CD4-positive, alpha-beta T cell treated with Interleukin-10 for 1 hour (primary cell): ENCODE results near the gene CALML4.
"Not testable (repeated sequence)": the region's sequence is repeated elsewhere in the genome, so short reads cannot be mapped to it uniquely, and the experiment has no call there.

Experiments
- DNase-seq: peaks from one replicate; pipeline ENCODE4 v3.0.0-alpha.2; 2020

CALML4 gene, protein sequence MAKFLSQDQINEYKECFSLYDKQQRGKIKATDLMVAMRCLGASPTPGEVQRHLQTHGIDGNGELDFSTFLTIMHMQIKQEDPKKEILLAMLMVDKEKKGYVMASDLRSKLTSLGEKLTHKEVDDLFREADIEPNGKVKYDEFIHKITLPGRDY

DNA sequence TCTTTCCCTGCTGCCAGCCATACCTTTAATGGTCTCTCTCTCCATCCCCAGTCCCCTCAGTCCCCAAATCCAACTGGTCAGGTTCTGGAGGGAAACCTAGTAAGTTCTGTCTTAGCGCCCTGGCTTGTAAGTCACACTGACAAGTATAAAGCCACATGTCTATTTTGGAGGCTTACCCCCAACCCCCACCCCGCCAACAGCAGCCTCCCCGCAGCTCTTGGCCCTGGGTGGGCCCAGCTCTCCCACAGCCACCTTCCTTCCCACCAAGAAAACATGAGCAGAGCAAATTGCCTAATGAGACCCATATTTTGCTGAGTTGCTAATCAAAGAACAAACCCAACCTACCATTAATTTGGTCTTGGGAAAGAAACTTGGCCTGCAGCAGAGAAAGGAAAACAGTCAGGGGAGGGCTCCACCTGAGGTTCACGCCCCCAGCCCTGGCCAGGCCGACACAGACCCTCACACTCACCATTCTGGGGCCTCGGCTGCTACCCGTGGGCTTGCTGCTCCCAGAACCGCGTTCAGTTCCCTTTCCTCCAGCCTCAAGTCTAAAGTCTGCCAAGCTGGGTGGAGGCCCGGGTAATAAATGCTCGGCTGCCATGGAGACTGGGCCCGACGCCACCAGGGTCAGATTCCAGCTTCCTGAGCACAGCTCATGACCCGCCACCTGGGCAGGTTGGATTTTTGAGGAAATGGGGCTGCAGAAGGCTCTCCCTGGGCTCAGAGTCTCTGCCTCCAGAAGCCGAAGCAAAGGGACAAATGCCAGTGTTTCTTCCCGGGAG lies at the start of gene CALML4:
TSS of gene CALML4 (minus strand) at position 557 of the 782 bp plus-strand sequence. CDS start at position 472, 85 bp downstream.
- no peak for DNase-seq

DNA sequence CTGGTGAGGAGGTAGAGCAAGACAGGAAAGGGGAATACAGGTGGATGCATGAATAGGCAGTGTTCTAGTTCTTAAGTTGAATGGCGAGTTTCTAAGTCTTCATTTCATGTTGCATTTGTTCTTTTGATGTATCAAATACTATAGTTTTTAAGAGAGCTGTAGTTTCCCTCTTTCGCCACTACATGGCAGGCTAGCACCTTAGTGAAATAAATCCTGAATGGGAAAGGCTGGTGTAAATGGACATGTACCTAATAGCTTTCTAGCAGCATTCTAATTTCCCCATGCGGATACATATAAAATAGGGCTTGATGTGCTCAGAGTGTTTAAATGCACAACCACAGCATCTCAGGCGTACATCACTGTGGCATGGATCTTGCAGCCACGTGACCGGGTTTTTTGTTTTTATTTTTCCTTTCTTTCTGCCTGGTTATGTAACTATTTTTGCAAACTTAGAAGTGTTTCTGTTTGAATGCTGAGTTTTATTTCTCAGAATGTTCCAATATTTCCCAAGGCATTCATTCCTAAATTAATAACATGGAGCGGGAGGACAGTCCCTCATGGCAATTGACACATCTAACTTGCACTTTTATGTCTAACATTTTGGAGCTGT lies 47.9 kb upstream of the CALML4 start:
- DNase-seq, result peak; percentile 72

DNA sequence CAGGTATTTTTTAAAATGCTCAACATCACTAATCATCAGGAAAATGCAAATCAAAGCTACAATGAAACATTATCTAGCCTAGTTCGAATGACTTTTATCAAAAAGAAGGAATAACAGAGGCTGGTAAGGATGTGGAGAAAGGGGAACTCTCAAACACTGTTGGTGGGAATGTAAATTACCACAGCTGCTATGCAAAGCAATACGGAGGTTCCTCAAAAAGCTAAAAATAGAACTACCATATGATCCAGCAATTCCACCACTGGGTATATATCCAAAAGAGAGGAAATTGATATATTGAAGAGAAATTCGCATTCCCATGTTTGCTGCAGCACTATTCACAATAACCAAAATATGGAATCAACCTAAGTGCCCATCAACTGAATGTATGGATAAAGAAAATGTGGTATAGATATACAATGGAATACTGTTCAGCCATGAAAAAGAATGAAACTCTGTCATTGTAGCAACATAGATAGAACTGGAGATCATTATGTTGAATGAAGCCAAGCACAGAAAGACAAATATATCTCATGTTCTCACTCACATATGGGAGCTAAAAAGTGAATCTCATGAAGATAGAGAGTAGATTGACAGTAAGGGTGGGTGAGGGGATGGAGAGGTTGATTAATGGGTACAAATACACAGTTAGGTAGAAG lies 44.1 kb upstream of the CALML4 start:
- no peak for DNase-seq

DNA sequence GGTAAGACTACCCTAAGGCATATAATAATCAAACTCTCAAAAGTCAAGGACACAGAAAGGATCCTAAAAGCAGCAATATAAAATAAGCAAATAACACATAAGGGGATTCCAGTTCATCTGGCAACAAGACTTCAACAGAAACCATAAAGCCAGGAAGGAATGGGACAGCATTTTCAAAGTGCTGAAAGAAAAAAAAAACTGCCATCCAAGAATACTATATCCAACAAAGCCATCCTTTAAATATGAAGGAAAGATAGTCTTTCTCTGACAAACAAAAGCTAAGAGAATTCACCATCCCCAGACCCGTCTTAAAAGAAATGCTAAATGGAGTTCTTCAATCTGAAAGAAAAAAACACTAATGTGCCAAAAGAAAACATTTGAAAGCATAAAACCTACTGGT lies 39.1 kb upstream of the CALML4 start:
- no peak for DNase-seq

DNA sequence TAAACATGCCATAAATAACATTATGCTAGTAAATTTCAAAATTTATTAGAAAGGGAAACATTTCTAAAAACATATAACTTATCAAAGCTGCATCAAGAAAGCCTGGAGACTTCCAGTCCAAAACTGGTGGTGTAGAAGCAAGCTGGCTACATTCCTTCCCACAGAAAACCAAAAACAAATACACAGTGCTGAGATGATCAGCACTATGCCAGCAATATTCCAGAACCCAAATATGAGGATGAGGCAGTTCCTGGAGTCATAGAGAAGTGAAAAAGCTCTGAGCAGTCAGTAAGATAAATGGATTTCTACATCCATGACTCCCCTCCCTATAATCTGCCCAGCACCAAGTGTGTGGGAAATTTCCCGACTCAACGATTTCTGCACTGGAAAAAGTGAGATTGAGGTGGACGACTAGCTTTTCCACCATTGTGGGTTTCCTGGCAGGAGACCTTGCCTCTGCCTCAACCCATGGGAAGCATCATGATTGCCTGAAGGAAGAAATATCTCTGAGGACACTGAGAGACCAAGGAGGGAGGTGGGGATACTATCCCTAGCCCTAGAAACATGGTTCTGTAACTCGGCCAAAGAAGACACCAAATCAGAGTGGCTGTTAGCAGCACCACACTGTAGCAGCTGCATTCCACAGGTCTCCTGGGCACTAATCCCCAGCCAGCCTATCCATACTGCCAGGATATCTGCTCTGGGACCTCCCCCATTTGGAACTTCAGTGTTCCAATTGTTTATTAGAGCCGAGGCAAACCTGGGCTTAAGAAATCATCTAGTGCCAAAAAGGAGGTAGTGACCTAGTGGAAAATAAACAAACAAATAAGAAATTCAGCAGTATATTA lies 36.2 kb upstream of the CALML4 start:
- no peak for DNase-seq

DNA sequence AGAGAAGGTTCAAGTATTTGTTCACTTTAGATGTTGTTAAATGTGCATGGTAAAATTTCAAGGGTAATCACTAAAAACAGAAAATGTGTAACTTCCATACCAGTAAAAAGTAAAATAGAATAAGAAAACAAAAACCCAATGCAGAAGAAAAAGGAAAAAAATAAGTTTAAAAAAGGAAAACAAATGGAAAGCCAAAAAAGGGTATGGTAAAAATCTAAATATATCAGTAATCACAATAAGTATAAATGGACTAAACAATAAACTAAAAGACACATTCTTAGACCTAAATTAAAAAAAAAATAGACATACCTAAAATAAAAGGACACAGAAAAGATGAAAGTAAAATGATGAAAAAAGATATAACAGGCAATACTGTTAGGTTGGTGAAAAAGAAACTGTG lies 33.9 kb upstream of the CALML4 start:
- DNase-seq, result no peak

DNA sequence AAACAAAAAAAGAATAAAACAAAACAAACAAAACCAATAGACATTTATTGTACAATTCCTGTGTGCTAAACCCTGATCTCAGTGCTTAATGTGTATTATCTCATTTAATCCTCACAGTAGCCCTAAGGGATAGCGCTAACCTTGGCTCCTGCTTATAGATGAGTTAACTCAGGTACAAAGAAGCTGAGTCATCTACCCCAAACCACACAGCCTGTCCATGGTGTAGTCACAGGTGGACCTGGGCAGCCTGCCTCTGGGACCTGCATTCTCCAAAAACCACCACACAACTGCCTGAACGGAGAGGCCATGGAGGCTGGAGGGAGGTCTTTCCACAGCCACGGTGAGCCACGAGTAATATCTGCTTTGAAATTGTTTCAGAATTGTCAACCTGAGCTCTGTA lies 29.9 kb upstream of the CALML4 start:
- no peak for DNase-seq

DNA sequence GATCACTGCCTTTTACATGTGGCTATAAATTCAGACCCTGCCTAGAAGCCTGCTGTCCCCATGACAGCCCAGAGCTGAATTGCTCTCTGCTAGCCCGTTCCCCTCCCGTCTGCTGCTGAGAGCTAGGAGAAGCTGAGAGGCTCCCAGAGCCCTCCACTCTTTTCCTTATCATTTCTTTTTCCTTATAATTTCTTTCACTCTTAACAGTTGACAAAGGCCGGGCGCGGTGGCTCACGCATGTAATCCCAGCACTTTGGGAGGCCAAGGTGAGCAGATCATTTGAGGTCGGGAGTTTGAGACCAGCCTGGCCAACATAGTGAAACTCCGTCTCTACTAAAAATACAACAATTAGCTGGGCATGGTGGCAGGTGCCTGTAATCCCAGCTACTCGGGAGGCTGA lies 29.4 kb upstream of the CALML4 start:
- not testable (repeated sequence) for DNase-seq

DNA sequence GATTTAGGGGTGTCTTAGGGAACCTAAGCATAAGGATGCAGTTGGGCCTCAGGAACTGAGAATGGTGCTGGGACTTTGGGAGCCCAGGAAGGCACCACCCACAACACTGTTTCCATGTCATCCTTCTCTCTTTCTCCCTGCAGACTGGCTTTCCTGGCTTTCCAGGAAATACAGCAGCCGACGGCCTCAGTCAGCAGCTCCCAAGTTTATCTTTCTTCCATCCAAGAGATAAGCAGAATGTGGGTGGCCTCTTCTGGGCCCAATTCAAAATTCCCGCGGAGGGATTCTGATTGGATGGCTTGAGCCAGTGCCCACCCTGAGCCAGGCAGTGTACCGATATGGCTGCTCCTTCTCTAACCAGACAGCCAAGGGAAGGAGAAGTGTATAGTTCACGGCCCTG lies 28.9 kb upstream of the CALML4 start:
- DNase-seq, result no peak

DNA sequence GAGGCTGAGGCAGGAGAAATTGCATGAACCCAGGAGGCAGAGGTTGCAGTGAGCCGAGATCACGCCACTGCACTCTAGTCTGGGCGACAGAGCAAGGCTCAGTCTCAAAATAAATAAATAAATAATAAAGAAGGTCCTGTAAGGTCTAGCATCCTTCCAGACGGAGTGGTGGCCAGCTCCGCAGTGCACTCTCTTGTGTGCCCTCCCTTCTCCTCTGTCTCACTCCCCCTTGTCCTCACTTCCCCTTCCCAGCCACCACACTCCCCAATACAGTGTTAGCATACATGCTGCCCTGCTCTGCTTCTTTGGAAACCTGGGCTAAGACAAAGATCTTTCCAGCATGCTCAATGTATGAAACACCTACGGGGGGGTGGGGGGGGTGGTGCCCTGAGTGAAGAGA lies 27.8 kb upstream of the CALML4 start:
- no peak for DNase-seq

DNA sequence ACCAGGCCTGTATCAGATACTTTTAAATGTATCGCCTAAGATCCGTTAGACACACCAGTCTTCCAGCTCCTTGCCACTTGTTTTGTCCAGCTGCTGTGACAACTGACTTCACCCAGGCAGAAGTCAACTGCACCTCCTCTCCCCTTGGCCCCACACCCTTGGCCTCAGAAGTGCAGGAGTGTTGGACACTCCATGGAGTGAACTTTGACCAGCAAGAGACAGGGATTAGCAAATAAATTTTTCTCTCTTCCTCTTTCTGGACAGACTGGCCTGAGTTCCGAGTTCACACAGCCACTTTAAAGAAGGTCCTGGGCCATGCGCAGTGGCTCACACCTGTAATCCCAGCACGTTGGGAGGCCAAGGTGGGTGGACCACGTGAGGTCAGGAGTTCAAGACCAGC lies 27.3 kb upstream of the CALML4 start:
- no peak for DNase-seq

DNA sequence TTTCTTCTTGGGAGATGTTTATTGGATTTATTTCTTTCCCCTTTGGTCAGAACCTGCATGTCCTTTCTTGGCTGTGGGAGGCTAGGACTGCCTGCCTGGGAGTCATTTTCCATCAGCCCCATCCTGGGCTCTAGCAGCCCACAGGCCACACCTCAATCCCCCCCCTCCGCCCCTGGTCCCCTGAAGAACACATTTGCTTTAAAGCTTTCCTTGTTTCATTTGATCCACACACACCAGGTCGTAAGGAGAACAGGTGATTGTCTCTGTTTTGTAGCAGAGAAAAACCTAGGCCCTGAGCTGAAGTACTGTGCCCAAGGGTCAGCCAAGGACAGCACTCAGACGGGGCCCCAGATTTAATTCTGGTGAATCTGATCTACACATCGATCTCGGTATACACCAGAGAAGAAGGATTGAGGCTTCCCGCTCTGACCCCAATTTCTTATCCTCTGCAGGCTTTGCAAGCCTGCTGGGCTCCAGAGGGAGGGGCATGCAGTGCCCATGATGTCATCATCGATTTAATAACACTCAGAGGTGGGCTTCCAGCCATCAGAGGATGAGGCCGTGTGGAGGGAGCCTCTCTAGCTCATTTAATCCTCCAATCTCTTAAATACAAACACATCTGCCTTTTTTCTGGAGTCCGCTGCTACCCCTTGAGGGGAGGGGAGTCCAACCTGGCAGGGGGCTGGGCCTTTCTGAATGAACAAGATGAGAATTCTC lies 26.1 kb upstream of the CALML4 start:
- no peak for DNase-seq

DNA sequence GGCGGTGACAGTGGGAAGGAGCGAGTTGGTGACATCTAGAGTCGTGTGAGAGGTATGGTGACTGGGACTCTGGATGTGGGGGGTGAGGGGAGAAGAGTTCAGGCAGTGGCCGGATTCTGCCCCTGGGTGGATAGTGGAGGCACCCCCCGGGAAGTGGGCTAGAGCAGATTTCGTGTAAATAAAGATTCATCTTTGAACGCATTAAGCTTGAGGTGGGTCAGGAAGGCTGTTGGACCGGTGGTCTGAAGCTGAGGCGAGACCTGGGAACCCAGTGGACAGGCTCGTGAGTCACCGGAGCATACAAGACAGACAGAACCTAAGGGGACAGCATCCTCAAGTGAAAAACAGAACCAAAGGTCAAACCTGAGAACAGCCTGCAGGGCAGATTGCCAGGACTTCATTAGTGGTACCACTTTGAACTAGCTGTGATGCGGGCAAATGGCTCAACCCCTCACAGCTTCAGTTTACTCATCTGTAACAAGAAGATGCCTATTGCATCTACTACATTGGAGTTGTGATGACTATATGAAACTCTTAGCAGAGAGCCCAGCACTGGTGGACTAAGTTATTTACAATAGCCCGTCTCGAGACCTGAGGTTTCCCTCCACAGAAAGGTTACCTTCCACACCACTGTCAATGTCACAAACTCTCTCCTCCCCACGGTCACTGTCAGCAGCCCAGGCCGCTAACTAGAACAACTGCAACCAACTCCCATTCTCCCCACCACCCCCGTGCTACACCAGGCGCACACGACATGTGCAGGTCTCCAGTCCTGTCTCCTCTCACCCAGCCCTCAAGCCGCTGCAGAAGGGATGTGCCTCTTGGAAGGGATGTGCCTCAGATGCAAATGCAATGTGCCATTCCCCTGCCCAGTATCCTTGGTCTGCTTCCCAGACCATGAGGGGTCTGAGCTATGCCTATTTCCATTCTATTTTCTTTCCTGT lies 25.3 kb upstream of the CALML4 start:
- DNase-seq, result no peak

DNA sequence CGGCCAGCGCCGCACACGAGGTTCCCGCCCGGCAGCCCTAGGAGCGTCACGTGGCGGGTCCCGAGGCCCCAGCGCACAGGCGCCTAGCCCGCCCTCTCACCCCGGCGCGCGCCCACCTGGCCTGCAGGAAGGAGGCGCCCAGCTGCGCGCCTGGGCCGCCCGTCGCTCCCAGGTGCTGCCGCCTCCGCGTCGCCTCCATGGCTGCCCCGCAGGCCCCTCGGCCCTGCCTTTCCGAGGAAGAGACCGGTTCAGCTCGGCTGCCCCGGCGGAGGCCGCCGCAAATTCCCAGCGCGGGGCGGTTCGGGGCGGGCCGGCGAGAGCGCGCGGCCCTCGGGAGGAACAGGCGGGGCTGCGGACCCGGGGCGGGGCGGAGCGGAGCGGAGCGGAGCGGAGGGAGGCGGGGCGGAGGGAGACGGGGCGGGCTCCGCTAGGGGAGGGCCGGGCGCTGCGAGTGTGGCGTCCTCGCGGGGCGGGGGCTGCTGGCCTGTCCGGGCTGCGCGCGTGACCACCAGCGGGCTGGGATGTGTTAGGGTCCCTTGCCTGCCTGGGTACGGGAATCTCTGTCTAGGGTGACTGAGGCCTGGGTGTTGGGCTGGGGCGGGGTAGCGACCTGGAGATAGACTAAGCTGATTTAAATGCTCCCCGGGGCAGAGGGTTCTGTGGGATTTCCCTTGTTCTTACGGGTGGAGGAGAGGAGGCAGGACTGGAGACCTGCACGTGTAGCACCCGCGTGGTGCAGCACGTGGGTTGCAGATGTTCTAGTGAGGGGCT lies 24.4 kb upstream of the CALML4 start, which contains the start of gene CLN6:
TSS of gene CLN6 (minus strand) at position 343 of the 771 bp plus-strand sequence. CDS start at position 199, 144 bp downstream.
- peak; percentile 80 for DNase-seq

DNA sequence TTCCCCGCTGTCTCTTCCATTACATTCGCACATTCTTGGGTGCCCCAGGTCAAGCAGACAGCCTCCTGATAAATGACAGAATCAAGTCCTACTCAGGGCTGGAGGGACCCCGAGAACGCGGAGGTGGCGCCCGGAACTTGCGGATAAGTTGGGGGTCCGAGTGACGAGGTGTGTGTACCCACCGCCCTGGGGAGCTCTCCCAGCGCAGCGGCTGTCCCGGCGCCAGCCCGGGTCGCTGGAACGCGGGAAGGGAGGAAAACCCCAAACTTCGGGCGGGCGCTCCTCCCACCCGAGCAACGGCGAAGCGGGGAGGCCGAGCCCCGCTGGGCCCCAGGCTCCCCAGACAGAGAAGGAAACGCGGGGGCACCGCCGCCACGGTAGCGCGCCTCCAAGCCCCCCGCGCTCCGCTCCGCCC lies 23.8 kb upstream of the CALML4 start:
- DNase-seq, result no peak

DNA sequence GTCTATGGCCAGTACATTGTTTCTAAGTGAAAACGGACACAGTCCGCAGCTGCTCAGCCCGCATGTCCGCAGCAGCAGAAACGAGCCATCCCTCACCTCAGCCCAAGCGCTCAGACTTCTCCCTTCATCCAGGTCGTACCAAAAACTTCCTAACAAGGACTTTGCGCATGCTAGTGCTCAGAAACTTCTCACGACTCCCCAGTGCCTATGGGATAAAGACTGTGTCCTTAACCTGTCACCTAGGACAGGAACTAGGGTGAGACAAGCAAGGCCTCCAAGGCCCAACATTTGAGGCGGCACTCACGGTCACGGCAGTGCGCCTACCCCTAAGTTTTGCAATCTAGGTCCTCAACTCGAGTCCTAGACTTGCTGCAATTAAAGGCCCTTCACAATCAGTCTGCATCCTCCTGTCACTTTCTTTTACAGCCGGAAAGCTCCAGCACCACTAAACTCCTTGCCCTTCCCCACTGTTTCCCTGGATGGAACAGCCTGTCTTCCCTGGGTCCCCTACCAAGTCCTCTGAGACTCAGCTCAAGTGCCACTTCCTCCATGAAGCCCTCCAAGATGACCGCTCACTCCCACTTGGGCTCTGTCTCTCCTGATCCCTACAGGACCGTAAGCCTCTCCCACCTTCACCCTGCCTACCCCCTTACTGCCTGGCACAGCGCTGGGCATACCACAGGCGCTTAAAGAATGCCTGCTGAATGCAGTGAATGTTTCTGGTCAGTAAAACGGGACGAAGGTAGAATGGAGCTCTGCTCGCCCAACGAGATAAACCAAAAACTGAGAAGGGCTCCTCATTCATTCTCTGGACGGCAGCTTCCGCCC lies 23.2 kb upstream of the CALML4 start:
- no peak for DNase-seq

DNA sequence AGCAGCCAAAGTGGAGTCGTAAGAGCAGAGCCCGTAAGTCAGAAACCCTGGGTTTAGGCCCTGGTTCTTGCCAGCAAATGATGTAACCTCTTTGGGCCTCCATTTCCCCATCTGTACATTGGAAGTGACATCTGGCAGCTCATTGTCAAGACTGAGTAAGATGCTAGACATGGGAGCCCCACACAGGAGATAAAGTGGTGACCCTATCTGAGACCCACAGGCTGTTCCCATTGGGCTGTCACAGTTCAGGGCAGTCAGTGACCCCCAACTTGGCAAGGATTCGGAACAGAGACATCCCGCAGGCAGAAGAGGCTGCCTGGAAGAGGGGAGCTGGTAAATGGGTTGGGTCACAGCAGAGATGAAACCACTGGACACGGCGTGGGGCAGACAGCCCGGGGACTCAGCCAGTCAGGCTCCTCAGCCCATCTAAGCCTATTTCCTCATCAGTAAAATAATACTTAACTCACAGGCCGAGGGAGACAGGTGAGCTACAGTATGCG lies 22.6 kb upstream of the CALML4 start:
- no peak for DNase-seq

DNA sequence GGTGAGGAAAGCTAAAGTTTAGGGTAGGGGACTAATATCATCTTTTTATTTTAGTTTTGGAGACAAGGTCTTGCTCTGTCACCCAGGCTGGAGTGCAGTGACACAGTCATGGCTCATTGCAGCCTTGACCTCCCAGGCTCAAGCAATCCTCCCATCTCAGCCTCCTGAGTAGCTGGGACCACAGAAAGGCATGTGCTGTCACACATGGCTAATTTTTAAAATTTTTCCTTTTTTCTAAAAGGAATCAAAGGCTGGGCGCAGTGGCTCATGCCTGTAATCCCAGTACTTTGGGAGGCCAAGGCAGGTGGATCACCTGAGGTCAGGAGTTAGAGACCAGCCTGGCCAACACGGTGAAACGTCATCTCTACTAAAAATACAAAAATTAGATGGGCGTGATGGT lies 20.3 kb upstream of the CALML4 start:
- not testable (repeated sequence) for DNase-seq
